Caco-2 (cell line): ENCODE results near the gene RBM17. TPM values are rescaled to one million over a fixed set of nuclear protein-coding genes. Genes with fewer than 3 reads are reported as not detected.
A peak's percentile ranks its signal among the peaks of the same experiment; 100 is the strongest.

Source experiments
- BruUV-seq: library from RNA; stranded (reverse); fragments of 400-500 nt; replicated peaks from 2 replicates; lab custom pipeline; 2021; lab: Mats Ljungman, UMichigan
- CTCF ChIA-PET: fragments of 300-600 bp; sonication (Branson Sonifier 250); formaldehyde crosslinking; loops from one replicate; lab custom pipeline; 2022; ENCODE audit warnings: antibody characterized with exemption; lab: Charles Lee
- POLR2A ChIA-PET: fragments of 300-600 bp; sonication (Branson Sonifier 250); formaldehyde crosslinking; loops from one replicate; lab custom pipeline; 2022; ENCODE audit warnings: antibody characterized with exemption; lab: Charles Lee
- DNase-seq, 2 experiments: peaks; one replicate each; pipeline versions ENCODE4 v3.0.0 to v3.0.0-alpha.2; 2020 to 2022
- H3K27me3 ChIP-seq: replicated peaks from 2 replicates; pipeline ENCODE4 v1.6.0; 2011; ENCODE audit warnings: low read length; ENCODE audit not compliant: control insufficient read depth, insufficient read depth
- H3K36me3 ChIP-seq: 2 replicates; pipeline ENCODE4 v1.5.1; 2011; ENCODE audit warnings: low read length; ENCODE audit not compliant: control insufficient read depth, insufficient read depth
- H3K4me1 ChIP-seq: fragments of 250-450 bp; sonication (Bioruptor Pico); 2 replicates; pipeline ENCODE4 v1.5.1; 2020; ENCODE audit warnings: mild to moderate bottlenecking
- H3K4me3 ChIP-seq: 2 replicates; pipeline ENCODE4 v1.5.1; 2011; ENCODE audit warnings: low read depth, mild to moderate bottlenecking, control low read depth, low read length
- H3K9me3 ChIP-seq: fragments of 250-450 bp; sonication (Bioruptor Pico); 2 replicates; pipeline ENCODE4 v1.5.1; 2020; ENCODE audit warnings: mild to moderate bottlenecking, moderate library complexity
- H3K27ac Mint-ChIP-seq: one replicate; pipeline ENCODE4 v1.8.0; 2022; ENCODE audit warnings: mixed read lengths; ENCODE audit not compliant: unreplicated experiment
- H3K27me3 Mint-ChIP-seq: one replicate; pipeline ENCODE4 v1.8.0; 2022; ENCODE audit warnings: mixed read lengths; ENCODE audit not compliant: insufficient read depth, unreplicated experiment
- H3K36me3 Mint-ChIP-seq: one replicate; pipeline ENCODE4 v1.8.0; 2022; ENCODE audit warnings: mild to moderate bottlenecking, mixed read lengths; ENCODE audit not compliant: insufficient read depth, unreplicated experiment
- H3K4me1 Mint-ChIP-seq: one replicate; pipeline ENCODE4 v1.8.0; 2022; ENCODE audit warnings: low read depth, mixed read lengths; ENCODE audit not compliant: unreplicated experiment
- H3K4me3 Mint-ChIP-seq: one replicate; pipeline ENCODE4 v1.8.0; 2022; ENCODE audit warnings: mild to moderate bottlenecking, moderate library complexity, mixed read lengths; ENCODE audit not compliant: unreplicated experiment
- H3K9me3 Mint-ChIP-seq: one replicate; pipeline ENCODE4 v1.8.0; 2022; ENCODE audit warnings: mixed read lengths; ENCODE audit not compliant: unreplicated experiment
- intact Hi-C: fragments of 100-400 bp; cut with micrococcal nuclease; formaldehyde crosslinking; loops from one replicate; pipeline ENCODE4 v1.10.0; 2022; ENCODE audit not compliant: unreplicated experiment
- total RNA-seq: library from RNA; stranded (reverse); gene quantifications from 2 replicates; pipeline ENCODE4 v1.2.3, GENCODE V29; 2022
- TF ChIP-seq, protein P1 (sequence below), 2 experiments: fragments of 200-600 bp in 1 of 2; IDR thresholded peaks; 1 replicate in 1 of 2; 2 replicates in 1 of 2; pipeline versions ENCODE4 v1.5.1 to v1.8.0; 2011 to 2022; ENCODE audit warnings: antibody characterized with exemption in 1 of 2, control low read depth in 1 of 2, inconsistent platforms in 1 of 2, low read depth in 1 of 2, low read length in 1 of 2, mild to moderate bottlenecking in 1 of 2, moderate library complexity in 1 of 2; ENCODE audit not compliant: insufficient read depth in 1 of 2, severe bottlenecking in 1 of 2, unreplicated experiment in 1 of 2

Gene RBM17
- total RNA-seq, 1 experiment from 2014 or later: 290 TPM

DNA sequence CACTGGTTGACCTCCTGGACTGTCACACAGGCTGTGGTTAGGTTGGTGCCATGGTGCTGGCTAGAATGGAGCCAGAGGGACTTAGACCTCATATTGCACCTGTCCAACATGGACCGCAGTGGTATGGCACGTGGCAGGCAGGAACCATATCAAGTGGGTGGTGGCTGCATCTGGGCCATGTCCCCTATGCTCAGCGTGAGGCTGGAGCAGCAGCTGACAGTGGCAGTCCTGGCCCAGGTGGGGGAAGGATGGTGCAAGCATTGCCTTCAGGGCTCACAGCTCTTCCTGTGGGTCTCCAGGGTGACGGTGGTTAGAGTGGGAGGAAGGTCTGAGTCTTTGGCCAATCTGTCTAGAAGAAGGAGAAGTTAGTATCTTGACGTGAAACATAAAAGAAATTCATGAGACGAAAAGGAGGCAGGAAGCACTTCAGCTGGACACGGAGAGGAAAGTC, 59.4 kb downstream of the RBM17 start:
- POLR2A ChIA-PET: no interaction called here
- no peak overlapping the region for H3K4me3 ChIP-seq
- no peaks in the 10 kb centered on the region for H3K9me3 ChIP-seq
- intact Hi-C loops: no loop called here
- no peaks in the 10 kb centered on the region for H3K4me1 Mint-ChIP-seq
- CTCF ChIA-PET: no interaction called here
- H3K36me3 ChIP-seq: no peaks in the 10 kb centered on the region; the same call in 1 of the 2 replicates
- no peaks in the 10 kb centered on the region for H3K9me3 Mint-ChIP-seq
- TF ChIP-seq, protein P1, sequence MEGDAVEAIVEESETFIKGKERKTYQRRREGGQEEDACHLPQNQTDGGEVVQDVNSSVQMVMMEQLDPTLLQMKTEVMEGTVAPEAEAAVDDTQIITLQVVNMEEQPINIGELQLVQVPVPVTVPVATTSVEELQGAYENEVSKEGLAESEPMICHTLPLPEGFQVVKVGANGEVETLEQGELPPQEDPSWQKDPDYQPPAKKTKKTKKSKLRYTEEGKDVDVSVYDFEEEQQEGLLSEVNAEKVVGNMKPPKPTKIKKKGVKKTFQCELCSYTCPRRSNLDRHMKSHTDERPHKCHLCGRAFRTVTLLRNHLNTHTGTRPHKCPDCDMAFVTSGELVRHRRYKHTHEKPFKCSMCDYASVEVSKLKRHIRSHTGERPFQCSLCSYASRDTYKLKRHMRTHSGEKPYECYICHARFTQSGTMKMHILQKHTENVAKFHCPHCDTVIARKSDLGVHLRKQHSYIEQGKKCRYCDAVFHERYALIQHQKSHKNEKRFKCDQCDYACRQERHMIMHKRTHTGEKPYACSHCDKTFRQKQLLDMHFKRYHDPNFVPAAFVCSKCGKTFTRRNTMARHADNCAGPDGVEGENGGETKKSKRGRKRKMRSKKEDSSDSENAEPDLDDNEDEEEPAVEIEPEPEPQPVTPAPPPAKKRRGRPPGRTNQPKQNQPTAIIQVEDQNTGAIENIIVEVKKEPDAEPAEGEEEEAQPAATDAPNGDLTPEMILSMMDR (IDR thresholded peaks at IDR 0.05; ENCODE audit: insufficient read depth in 1 of 2, low read depth in 1 of 2, low read length in 1 of 2, severe bottlenecking in 1 of 2, unreplicated experiment in 1 of 2): no peak
- H3K36me3 Mint-ChIP-seq: peaks cover 11% of the 10 kb centered on the region
- no peak for DNase-seq
- no peaks in the 10 kb centered on the region for H3K27me3 Mint-ChIP-seq
- H3K4me3 Mint-ChIP-seq: no peak overlapping the region
- no peak overlapping the region for H3K27ac Mint-ChIP-seq
- BruUV-seq: no TSS peak
- H3K4me1 ChIP-seq: peaks cover 10% of the 10 kb centered on the region; the same call in 1 of the 2 replicates
- no peaks in the 10 kb centered on the region for H3K27me3 ChIP-seq

- Mint-ChIP-seq H3K27ac (no peak overlapping the region), H3K9me3 (no peaks in the 10 kb centered on the region), H3K27me3 (no peaks in the 10 kb centered on the region), H3K4me1 (no peaks in the 10 kb centered on the region), H3K36me3 (peaks cover 11% of the 10 kb centered on the region), H3K4me3 (no peak overlapping the region)
- H3K4me3 ChIP-seq: no peak overlapping the region
- no peaks in the 10 kb centered on the region for H3K27me3 ChIP-seq
- no peaks in the 10 kb centered on the region for H3K9me3 ChIP-seq
- intact Hi-C loops: no loop called here
- ChIA-PET POLR2A (no interaction called here), CTCF (no interaction called here)
- BruUV-seq: no TSS peak
- TF ChIP-seq, protein P1 (IDR thresholded peaks at IDR 0.05; ENCODE audit: insufficient read depth in 1 of 2, low read depth in 1 of 2, low read length in 1 of 2, severe bottlenecking in 1 of 2, unreplicated experiment in 1 of 2): no peak
- H3K4me1 ChIP-seq: peaks cover 8% of the 10 kb centered on the region; the same call in 1 of the 2 replicates
- DNase-seq: no peak
- H3K36me3 ChIP-seq: no peaks in the 10 kb centered on the region; the same call in 1 of the 2 replicates
Measured at GRCh38 chr10:6148908-6149307, 60.1 kb downstream of the RBM17 start.

- no peaks in the 10 kb centered on the region for H3K27me3 ChIP-seq
Measured at GRCh38 chr10:6151087-6151977, 62.5 kb downstream of the RBM17 start.

More at GRCh38 chr10:6151087-6151977, 62.5 kb downstream of the RBM17 start:
- Mint-ChIP-seq H3K4me1 (no peaks in the 10 kb centered on the region), H3K27ac (no peak overlapping the region), H3K36me3 (peaks cover 18% of the 10 kb centered on the region), H3K4me3 (no peak overlapping the region), H3K27me3 (no peaks in the 10 kb centered on the region), H3K9me3 (no peaks in the 10 kb centered on the region)
- ChIA-PET POLR2A (no interaction called here), CTCF (interaction anchor here (1.1 kb wide), 1 partner anchor 250 kb away, joined by 5 read pairs; no protein-coding TSS in a partner anchor)
- Histone ChIP-seq H3K9me3 (no peaks in the 10 kb centered on the region), H3K4me1 (no peaks in the 10 kb centered on the region), H3K4me3 (no peak overlapping the region), H3K36me3 (no peaks in the 10 kb centered on the region; the same call in 1 of the 2 replicates)
- BruUV-seq: no TSS peak
- DNase-seq: peak in 1 of 2 experiments; percentile 49
- TF ChIP-seq, protein P1 (IDR thresholded peaks at IDR 0.05; ENCODE audit: insufficient read depth in 1 of 2, low read depth in 1 of 2, low read length in 1 of 2, severe bottlenecking in 1 of 2, unreplicated experiment in 1 of 2): peak; percentile 25 to 75
- intact Hi-C loops: no loop called here
